Progenitor cell of endocrine pancreas (in vitro differentiated cells): ENCODE measurements around the gene PDE1A. TPM values are rescaled to one million over a fixed set of nuclear protein-coding genes. Genes with fewer than 3 reads are reported as not detected.
A peak's percentile ranks its signal among the peaks of the same experiment; 100 is the strongest.

Experiments used
- DNase-seq: peaks from one replicate; pipeline ENCODE4 v3.0.0; 2021; ENCODE audit warnings: low spot score; ENCODE audit not compliant: unreplicated experiment
- H3K27ac Mint-ChIP-seq: 2 replicates; pipeline ENCODE4 v1.8.0; 2021; ENCODE audit warnings: mild to moderate bottlenecking, moderate library complexity, mixed read lengths
- H3K27me3 Mint-ChIP-seq: 2 replicates; pipeline ENCODE4 v1.8.0; 2021; ENCODE audit warnings: mixed read lengths
- H3K36me3 Mint-ChIP-seq: 2 replicates; pipeline ENCODE4 v1.8.0; 2022; ENCODE audit warnings: mixed read lengths; ENCODE audit not compliant: insufficient read depth
- H3K4me1 Mint-ChIP-seq: 2 replicates; pipeline ENCODE4 v1.8.0; 2021; ENCODE audit warnings: low read depth, mixed read lengths
- H3K4me3 Mint-ChIP-seq: 2 replicates; pipeline ENCODE4 v1.8.0; 2021; ENCODE audit warnings: low read depth, mild to moderate bottlenecking, moderate library complexity, mixed read lengths
- H3K9me3 Mint-ChIP-seq: 2 replicates; pipeline ENCODE4 v1.8.0; 2021; ENCODE audit warnings: low read depth, mixed read lengths
- total RNA-seq: library from RNA; stranded (reverse); gene quantifications from 2 replicates; pipeline ENCODE4 v1.2.1, GENCODE V29; 2021
- TF ChIP-seq, protein P1 (sequence below): fragments of 200-600 bp; sonication (generic); IDR thresholded peaks from one replicate; pipeline ENCODE4 v1.5.0; 2021; ENCODE audit warnings: antibody characterized with exemption, mild to moderate bottlenecking; ENCODE audit not compliant: unreplicated experiment

The PDE1A gene
- total RNA-seq, 1 donor from 2014 or later = 2.9 TPM

- Mint-ChIP-seq H3K27me3 (no peaks in the 10 kb centered on the region), H3K36me3 (no peaks in the 10 kb centered on the region), H3K4me1 (peaks cover 16% of the 10 kb centered on the region), H3K27ac (peak overlapping the region; percentile 71), H3K9me3 (peaks cover 3% of the 10 kb centered on the region), H3K4me3 (no peak overlapping the region)
- DNase-seq = no peak
- TF ChIP-seq, protein P1, sequence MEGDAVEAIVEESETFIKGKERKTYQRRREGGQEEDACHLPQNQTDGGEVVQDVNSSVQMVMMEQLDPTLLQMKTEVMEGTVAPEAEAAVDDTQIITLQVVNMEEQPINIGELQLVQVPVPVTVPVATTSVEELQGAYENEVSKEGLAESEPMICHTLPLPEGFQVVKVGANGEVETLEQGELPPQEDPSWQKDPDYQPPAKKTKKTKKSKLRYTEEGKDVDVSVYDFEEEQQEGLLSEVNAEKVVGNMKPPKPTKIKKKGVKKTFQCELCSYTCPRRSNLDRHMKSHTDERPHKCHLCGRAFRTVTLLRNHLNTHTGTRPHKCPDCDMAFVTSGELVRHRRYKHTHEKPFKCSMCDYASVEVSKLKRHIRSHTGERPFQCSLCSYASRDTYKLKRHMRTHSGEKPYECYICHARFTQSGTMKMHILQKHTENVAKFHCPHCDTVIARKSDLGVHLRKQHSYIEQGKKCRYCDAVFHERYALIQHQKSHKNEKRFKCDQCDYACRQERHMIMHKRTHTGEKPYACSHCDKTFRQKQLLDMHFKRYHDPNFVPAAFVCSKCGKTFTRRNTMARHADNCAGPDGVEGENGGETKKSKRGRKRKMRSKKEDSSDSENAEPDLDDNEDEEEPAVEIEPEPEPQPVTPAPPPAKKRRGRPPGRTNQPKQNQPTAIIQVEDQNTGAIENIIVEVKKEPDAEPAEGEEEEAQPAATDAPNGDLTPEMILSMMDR = no peak
Observed at GRCh38 chr2:182426082-182426917, 536 bp downstream of the PDE1A start.

DNA sequence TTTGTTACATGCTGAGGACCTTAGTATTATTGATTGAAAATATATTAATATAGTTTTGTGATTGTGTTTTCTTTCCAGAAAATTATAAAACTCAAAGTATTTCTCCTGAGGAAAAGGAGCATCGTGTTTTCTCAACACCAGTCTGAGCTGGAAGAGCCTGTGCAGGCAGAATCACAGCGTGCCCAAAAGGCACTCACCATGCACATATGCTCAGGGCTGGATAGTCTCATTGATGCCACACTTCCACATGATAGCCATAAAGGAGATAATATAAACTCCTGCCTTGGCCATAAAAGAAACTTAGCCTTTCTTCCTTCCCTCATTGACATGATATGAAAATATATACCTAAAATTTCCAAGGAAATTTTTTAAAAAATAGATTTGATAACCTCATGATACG is 4.0 kb downstream of the PDE1A start:
- no peak for DNase-seq
- Mint-ChIP-seq H3K36me3 (no peaks in the 10 kb centered on the region), H3K9me3 (no peaks in the 10 kb centered on the region), H3K4me3 (no peak overlapping the region), H3K4me1 (peaks cover 23% of the 10 kb centered on the region), H3K27ac (no peak overlapping the region), H3K27me3 (no peaks in the 10 kb centered on the region)
- TF ChIP-seq, protein P1 = no peak

DNA sequence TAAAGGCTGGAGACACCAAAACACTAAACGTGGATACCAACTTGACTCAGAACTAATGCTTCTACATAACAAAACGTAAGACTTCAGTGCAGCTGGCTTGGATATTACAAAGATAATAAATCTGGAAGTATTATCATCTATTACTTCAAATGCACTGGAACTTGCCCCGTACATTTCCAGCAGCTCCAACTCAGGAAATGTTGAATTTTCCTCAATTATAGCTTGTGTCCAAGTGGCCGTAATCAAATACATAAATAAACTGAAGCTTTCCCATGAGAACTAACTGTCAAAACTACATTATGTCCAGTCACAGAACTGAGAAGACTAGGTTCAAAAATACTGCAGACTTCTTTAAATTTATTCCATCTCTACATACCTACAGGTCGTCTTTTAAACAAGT is 6.2 kb downstream of the PDE1A start:
- no peak overlapping the region for H3K4me3 Mint-ChIP-seq
- H3K9me3 Mint-ChIP-seq = no peaks in the 10 kb centered on the region
- TF ChIP-seq, protein P1 = no peak
- no peak overlapping the region for H3K27ac Mint-ChIP-seq
- H3K27me3 Mint-ChIP-seq = no peaks in the 10 kb centered on the region
- DNase-seq = no peak
- peaks cover 8% of the 10 kb centered on the region for H3K4me1 Mint-ChIP-seq
- H3K36me3 Mint-ChIP-seq = no peaks in the 10 kb centered on the region

DNA sequence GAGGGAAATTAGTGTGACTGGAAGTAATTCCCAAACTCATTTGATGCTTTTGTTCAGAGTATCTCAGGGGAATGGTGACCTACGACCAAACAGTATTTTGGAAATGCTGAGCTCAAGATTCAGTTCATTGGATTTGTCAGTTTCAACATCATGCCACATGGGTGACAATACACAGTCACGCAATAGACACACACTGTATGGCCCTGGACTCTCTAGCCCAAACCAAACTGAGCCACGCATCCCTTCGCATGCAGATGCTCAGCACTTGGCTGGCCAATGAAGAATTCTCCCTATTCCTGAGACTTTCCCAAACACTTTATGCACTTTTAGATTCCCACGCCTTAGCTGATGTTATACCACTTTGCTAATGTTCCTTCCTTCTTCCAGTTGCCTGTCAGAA is 10.0 kb downstream of the PDE1A start:
- H3K4me3 Mint-ChIP-seq = no peak overlapping the region
- H3K27me3 Mint-ChIP-seq = no peaks in the 10 kb centered on the region
- no peak for DNase-seq
- no peaks in the 10 kb centered on the region for H3K36me3 Mint-ChIP-seq
- peaks cover 7% of the 10 kb centered on the region for H3K4me1 Mint-ChIP-seq
- TF ChIP-seq, protein P1 = no peak
- no peaks in the 10 kb centered on the region for H3K9me3 Mint-ChIP-seq
- no peak overlapping the region for H3K27ac Mint-ChIP-seq

- H3K27ac Mint-ChIP-seq = no peak overlapping the region
- no peaks in the 10 kb centered on the region for H3K27me3 Mint-ChIP-seq
- H3K4me3 Mint-ChIP-seq = no peak overlapping the region
- no peak for DNase-seq
- no peaks in the 10 kb centered on the region for H3K36me3 Mint-ChIP-seq
- H3K4me1 Mint-ChIP-seq = peaks cover 7% of the 10 kb centered on the region
- H3K9me3 Mint-ChIP-seq = no peaks in the 10 kb centered on the region
- TF ChIP-seq, protein P1 = no peak
Observed at GRCh38 chr2:182416191-182416590, 10.6 kb downstream of the PDE1A start.
